ENCODE data around the gene HIPK2. TPM values are rescaled to one million over a fixed set of nuclear protein-coding genes. Genes with fewer than 3 reads are reported as not detected.

The HIPK2 gene
- total and polyA plus RNA-seq, 7 donors = 18.1 to 166 (median 78.5) TPM

DNA sequence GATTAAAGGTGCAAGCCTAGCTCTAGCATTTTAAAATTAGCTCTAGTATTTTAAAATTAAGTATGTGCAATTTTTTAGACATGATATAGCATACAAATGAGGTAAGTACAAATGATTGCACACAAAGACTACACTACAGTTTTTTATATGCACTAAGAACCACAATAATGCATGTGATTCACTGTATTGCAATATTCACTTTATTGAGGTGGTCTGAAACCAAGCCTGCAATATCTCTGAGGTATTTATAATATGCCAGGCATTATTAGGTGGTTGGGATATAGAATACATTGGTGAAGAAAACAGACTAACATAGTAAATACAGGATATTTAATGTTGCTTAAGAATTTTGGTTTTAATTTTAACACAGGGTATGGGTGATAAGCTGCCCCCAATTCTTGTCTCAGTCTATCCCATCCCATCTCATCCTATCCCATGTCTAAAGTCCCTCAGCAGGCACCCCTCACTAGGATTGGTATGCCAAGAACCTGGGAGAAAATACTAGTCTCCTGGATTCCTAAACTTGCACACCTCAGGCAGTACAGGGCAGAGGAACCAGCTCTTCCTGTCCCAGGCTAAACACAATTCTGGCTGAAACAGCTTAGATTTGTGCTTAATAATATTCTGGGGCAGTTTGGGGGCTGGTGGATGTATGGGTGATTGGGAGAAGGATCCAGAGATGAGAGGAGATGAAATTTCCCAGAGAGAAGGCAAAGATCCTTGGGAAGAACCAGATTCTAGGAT is 90.4 kb downstream of the HIPK2 start:
- no peaks in the 10 kb centered on the region for H3K9me3 ChIP-seq
- H3K4me1 ChIP-seq = peaks cover 59% of the 10 kb centered on the region
- no peak for ATAC-seq
- TF ChIP-seq, protein P1, sequence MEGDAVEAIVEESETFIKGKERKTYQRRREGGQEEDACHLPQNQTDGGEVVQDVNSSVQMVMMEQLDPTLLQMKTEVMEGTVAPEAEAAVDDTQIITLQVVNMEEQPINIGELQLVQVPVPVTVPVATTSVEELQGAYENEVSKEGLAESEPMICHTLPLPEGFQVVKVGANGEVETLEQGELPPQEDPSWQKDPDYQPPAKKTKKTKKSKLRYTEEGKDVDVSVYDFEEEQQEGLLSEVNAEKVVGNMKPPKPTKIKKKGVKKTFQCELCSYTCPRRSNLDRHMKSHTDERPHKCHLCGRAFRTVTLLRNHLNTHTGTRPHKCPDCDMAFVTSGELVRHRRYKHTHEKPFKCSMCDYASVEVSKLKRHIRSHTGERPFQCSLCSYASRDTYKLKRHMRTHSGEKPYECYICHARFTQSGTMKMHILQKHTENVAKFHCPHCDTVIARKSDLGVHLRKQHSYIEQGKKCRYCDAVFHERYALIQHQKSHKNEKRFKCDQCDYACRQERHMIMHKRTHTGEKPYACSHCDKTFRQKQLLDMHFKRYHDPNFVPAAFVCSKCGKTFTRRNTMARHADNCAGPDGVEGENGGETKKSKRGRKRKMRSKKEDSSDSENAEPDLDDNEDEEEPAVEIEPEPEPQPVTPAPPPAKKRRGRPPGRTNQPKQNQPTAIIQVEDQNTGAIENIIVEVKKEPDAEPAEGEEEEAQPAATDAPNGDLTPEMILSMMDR (IDR thresholded peaks at IDR 0.05) = no peak
- H3K27ac ChIP-seq = no peak overlapping the region
- peaks cover 0 to 14% of the 10 kb centered on the region in 2 donors for H3K36me3 ChIP-seq (ENCODE audit: insufficient read depth in 1 of 2, low read depth in 1 of 2)
- intact Hi-C loops (cut with DNase I) = no loop called here
- H3K27me3 ChIP-seq (ENCODE audit: insufficient read depth in 3 of 3, low read length in 2 of 3) = no peaks in the 10 kb centered on the region
- no peak overlapping the region for H3K4me3 ChIP-seq
- DNase-seq = no peak

DNA sequence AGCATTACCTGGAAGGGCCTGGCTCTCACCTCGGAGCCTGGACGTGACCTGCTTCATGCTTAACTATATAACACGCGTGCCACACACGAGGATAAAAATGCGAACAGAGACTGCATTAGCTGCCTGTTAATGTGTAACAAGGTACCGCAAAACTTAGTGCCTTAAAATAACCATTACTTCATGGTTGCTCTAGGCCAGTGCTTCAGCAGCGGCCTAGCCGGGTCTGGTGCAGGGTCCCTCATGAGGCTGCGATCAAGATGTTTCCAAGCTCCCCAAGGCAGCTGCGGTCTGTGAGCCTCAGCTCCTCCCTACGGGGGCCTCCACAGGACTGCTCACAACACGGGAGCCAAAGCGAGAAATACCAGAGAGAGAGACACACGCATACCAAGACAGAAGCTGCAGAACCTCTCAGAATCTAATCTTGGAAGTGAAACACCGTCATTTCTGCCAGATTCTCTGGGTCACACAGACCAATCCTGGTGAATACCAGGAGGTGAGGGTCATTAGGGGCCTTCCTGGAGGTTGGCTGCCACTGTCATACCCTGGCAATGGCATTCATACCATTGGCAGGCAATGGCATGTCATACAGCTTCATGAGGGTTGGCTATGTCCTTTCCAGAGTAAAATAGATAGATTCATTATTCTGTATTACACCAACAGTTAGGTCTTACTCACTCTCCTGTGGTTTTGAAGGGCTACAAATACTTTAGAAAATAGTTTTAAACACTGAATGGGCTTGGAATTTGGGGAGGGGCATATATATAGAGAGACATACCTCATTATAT is 94.5 kb downstream of the HIPK2 start:
- DNase-seq = peak in 1 of 2 donors; percentile 61
- H3K4me3 ChIP-seq = no peak overlapping the region
- no peaks in the 10 kb centered on the region for H3K27me3 ChIP-seq (ENCODE audit: insufficient read depth in 3 of 3, low read length in 2 of 3)
- 31 to 60% (median 39%) methylated on average over 16 of the region's 16 CpGs for WGBS, 3 donors
- peak overlapping the region; percentile 79 for H3K27ac ChIP-seq
- H3K4me1 ChIP-seq = peaks cover 59% of the 10 kb centered on the region
- H3K36me3 ChIP-seq (ENCODE audit: insufficient read depth in 1 of 2, low read depth in 1 of 2) = peaks cover 0 to 7% of the 10 kb centered on the region in 2 donors
- H3K9me3 ChIP-seq = no peaks in the 10 kb centered on the region
- ATAC-seq = peak; percentile 43 to 70 (median 60)
- TF ChIP-seq, protein P1 (IDR thresholded peaks at IDR 0.05) = no peak
- intact Hi-C loops (cut with DNase I) = no loop called here

DNA sequence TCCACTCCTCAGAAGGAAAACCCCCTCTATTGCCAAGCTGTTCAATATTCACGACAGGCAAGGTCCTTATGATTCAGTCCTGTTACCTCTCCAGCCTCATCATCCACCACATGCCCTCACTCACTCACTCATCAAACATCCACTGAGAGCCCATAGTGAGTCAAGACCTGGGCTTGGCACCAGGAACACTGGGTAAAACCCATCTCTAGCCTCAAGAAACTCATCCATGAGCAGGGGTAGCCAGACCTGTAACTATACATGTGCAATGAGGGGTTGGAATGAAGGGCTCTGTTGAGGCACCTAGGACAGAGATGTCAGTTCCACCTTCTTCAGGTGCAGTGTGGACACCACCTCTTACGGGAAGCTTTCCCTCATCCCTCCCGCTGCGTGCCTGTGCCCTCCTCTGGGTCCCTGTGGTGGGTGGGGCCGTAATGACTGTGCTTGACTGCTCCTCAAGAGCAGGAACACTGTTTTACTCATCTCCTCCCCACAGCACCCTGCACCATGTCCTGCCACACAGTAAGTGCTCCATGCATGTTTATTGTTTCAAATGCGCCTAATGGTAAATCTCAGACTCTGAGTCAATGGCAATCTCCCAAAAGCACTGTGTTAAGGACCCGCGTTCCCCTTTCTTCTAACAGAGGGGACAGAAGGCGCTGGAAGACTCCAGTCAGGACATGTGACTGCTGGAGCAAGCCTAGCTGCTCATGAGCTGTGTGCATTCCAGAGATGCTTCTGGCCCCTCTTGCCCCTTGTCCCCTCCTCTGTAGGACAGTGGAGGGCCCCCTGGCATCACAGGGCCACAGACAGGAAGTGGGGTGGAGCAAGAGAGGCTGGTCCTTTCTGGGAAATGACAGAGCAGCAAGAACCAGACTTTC is 95.4 kb downstream of the HIPK2 start:
- DNase-seq (no peak), ATAC-seq (peak; percentile 8 to 40 (median 25))
- no peaks in the 10 kb centered on the region for H3K9me3 ChIP-seq
- TF ChIP-seq, protein P1 (IDR thresholded peaks at IDR 0.05) = no peak
- H3K36me3 ChIP-seq (ENCODE audit: insufficient read depth in 1 of 2, low read depth in 1 of 2) = peaks cover 0 to 7% of the 10 kb centered on the region in 2 donors
- peaks cover 54% of the 10 kb centered on the region for H3K4me1 ChIP-seq
- no peaks in the 10 kb centered on the region for H3K27me3 ChIP-seq (ENCODE audit: insufficient read depth in 3 of 3, low read length in 2 of 3)
- peak overlapping the region; percentile 79 for H3K27ac ChIP-seq
- no peak overlapping the region for H3K4me3 ChIP-seq
- 80 to 83% (median 82%) methylated on average over 9 of the region's 9 CpGs for WGBS, 3 donors
- intact Hi-C loops (cut with DNase I) = no loop called here

DNA sequence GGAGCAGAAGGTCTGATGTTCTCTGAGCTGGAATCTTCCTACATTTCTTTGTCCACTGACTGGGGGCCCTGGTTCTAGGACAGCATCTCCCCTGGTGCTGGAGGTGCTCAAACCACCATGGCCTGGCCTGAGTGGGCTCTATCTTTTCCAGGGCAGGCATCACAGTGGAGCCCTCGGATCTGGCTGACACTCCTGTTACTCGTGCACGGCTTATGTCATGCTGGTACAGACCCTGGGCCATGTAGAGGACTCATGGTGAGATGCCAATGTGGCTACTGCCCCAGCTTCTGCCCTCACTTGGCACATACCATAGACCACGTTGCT is 96.0 kb downstream of the HIPK2 start:
- TF ChIP-seq, protein P1 (IDR thresholded peaks at IDR 0.05) = no peak
- Histone ChIP-seq H3K4me3 (no peak overlapping the region), H3K9me3 (no peaks in the 10 kb centered on the region), H3K36me3 (ENCODE audit: insufficient read depth in 1 of 2, low read depth in 1 of 2) (peaks cover 0 to 3% of the 10 kb centered on the region in 2 donors), H3K27ac (peak overlapping the region; percentile 79), H3K27me3 (ENCODE audit: insufficient read depth in 3 of 3, low read length in 2 of 3) (no peaks in the 10 kb centered on the region), H3K4me1 (peaks cover 54% of the 10 kb centered on the region)
- intact Hi-C loops (cut with DNase I) = no loop called here
- ATAC-seq = peak in 1 of 4 donors; percentile 0
- DNase-seq = no peak
- 55 to 62% (median 60%) methylated on average over 4 of the region's 4 CpGs for WGBS, 3 donors

All from psoas muscle (tissue), 8 donors.